PFSK-1 (cell line): ENCODE data around the gene CD274.

Experiments
- FOXP2 ChIP-seq: optimal IDR thresholded peaks from 2 replicates; pipeline ENCODE3; 2011; ENCODE audit warnings: borderline replicate concordance, control low read depth, inconsistent platforms; ENCODE audit not compliant: insufficient read depth; ENCODE audit errors: extremely low read length, extremely low read depth
- POLR2AphosphoS5 ChIP-seq: IDR thresholded peaks from 2 replicates; pipeline ENCODE4 v1.6.1; 2012; ENCODE audit warnings: low read depth, mild to moderate bottlenecking, control low read depth, low read length, moderate library complexity
- REST ChIP-seq, 2 experiments: IDR thresholded peaks; 2 replicates each; pipeline versions ENCODE4 v1.6.1 to v1.8.0; 2011 to 2012; ENCODE audit warnings: low read depth in 2 of 2, low read length in 2 of 2, control low read depth in 1 of 2, inconsistent platforms in 1 of 2, mild to moderate bottlenecking in 1 of 2, moderate library complexity in 1 of 2; ENCODE audit not compliant: insufficient read depth in 1 of 2
- SIN3A ChIP-seq: IDR thresholded peaks from 2 replicates; pipeline ENCODE4 v1.6.1; 2012; ENCODE audit warnings: mild to moderate bottlenecking, low read length, moderate library complexity, borderline replicate concordance; ENCODE audit not compliant: insufficient read depth
- TAF1 ChIP-seq: IDR thresholded peaks from 2 replicates; pipeline ENCODE4 v1.6.1; 2012; ENCODE audit warnings: low read length, control low read depth, borderline replicate concordance; ENCODE audit not compliant: insufficient read depth

Gene CD274

GRCh38 chr9:5489630-5490490, 39.5 kb downstream of the CD274 start:
- TF ChIP-seq SIN3A (no peak), TAF1 (no peak), REST (IDR thresholded peaks at IDR 0.05; ENCODE audit: insufficient read depth in 1 of 2, low read depth in 2 of 2, low read length in 2 of 2) (no peak), FOXP2 (no peak), POLR2AphosphoS5 (no peak)

GRCh38 chr9:5492965-5493678, 42.8 kb downstream of the CD274 start:
- TF ChIP-seq REST (IDR thresholded peaks at IDR 0.05; ENCODE audit: insufficient read depth in 1 of 2, low read depth in 2 of 2, low read length in 2 of 2) (no peak), SIN3A (no peak), FOXP2 (no peak), POLR2AphosphoS5 (no peak), TAF1 (no peak)

GRCh38 chr9:5493679-5494511, 43.6 kb downstream of the CD274 start:
- no peak for TF ChIP-seq POLR2AphosphoS5
- TF ChIP-seq FOXP2 = no peak
- no peak for TF ChIP-seq SIN3A
- TF ChIP-seq TAF1 = no peak
- TF ChIP-seq REST (IDR thresholded peaks at IDR 0.05; ENCODE audit: insufficient read depth in 1 of 2, low read depth in 2 of 2, low read length in 2 of 2) = no peak

GRCh38 chr9:5499157-5499556, 48.8 kb downstream of the CD274 start:
- TF ChIP-seq FOXP2 (no peak), POLR2AphosphoS5 (no peak), SIN3A (no peak), REST (IDR thresholded peaks at IDR 0.05; ENCODE audit: insufficient read depth in 1 of 2, low read depth in 2 of 2, low read length in 2 of 2) (no peak), TAF1 (no peak)
